A549 (cell line): ENCODE results near the gene FAR1. TPM values are rescaled to one million over a fixed set of nuclear protein-coding genes. Genes with fewer than 3 reads are reported as not detected.

Experiments used
- ATAC-seq, 2 experiments: fragments of 200-7000 bp in 1 of 2; fragments of >200 bp in 1 of 2; cut with Nextera tagmentation in 1 of 2; cut with Tn5 transposase in 1 of 2; 3 replicates each; pipeline versions ENCODE4 v1.8.0 to v1.9.1; 2018 to 2020; ENCODE audit warnings: mild to moderate bottlenecking in 1 of 2, moderate library complexity in 1 of 2
- CTCF ChIA-PET: fragments of 300-600 bp; sonication (Branson Sonifier 250); formaldehyde crosslinking; extraction: SDS; loops from one replicate; lab custom pipeline; 2021; ENCODE audit warnings: antibody characterized with exemption, inconsistent platforms; lab: Yijun Ruan, JAX
- POLR2A ChIA-PET: fragments of 350-600 bp; formaldehyde crosslinking; extraction: SDS; loops from one replicate; lab custom pipeline; 2021; ENCODE audit warnings: antibody characterized with exemption, inconsistent platforms; lab: Yijun Ruan, JAX
- DNase-seq, 2 experiments: peaks; one replicate each; pipeline versions ENCODE4 v3.0.0 to v3.0.0-alpha.2; 2011 to 2016; ENCODE audit warnings: low read depth in 1 of 2, low spot score in 1 of 2
- FAIRE-seq: peaks from 2 replicates; lab custom pipeline; 2011; peaks lifted over from hg19 to GRCh38; lab: Jason Lieb, UNC
- H3K27ac ChIP-seq, 2 experiments: fragments of >200 bp; sonication (Bioruptor Twin); formaldehyde crosslinking; 3 replicates each; pipeline ENCODE4 v1.5.1; 2016 to 2017
- H3K4me1 ChIP-seq: fragments of >200 bp; sonication (Bioruptor Twin); formaldehyde crosslinking; 3 replicates; pipeline ENCODE4 v1.6.1; 2016
- H3K4me2 ChIP-seq: fragments of >200 bp; sonication (Bioruptor Twin); formaldehyde crosslinking; 3 replicates; pipeline ENCODE4 v1.6.1; 2016
- H3K4me3 ChIP-seq: fragments of >200 bp; sonication (Bioruptor Twin); formaldehyde crosslinking; 3 replicates; pipeline ENCODE4 v1.5.1; 2016
- H3K9me3 ChIP-seq: fragments of >200 bp; sonication (Bioruptor Twin); formaldehyde crosslinking; 3 replicates; pipeline ENCODE4 v1.6.1; 2016
- CBX2 ChIP-seq: fragments of 200-600 bp; sonication (generic); IDR thresholded peaks from 2 replicates; pipeline ENCODE4 v1.6.1; 2016; ENCODE audit warnings: low read depth, mild to moderate bottlenecking, borderline replicate concordance
- CBX8 ChIP-seq: fragments of 200-600 bp; sonication (generic); IDR thresholded peaks from 2 replicates; pipeline ENCODE4 v1.6.1; 2016
- CEBPB ChIP-seq, 2 experiments: fragments of >200 bp in 1 of 2; sonication (Bioruptor Twin) in 1 of 2; formaldehyde crosslinking in 1 of 2; IDR thresholded peaks; 2 replicates each; pipeline ENCODE4 v1.6.1; 2012 to 2016
- CHD4 ChIP-seq: fragments of 200-600 bp; sonication (generic); IDR thresholded peaks from 2 replicates; pipeline ENCODE4 v1.6.1; 2016; ENCODE audit warnings: antibody characterized with exemption, mild to moderate bottlenecking, borderline replicate concordance
- E2F6 ChIP-seq: IDR thresholded peaks from 2 replicates; pipeline ENCODE4 v1.6.1; 2012; ENCODE audit warnings: low read depth, borderline replicate concordance
- EP300 ChIP-seq, 2 experiments: fragments of >200 bp; sonication (Bioruptor Twin); formaldehyde crosslinking; IDR thresholded peaks; 2 replicates in 1 of 2; 3 replicates in 1 of 2; pipeline ENCODE4 v1.6.1; 2016 to 2017
- HMGXB4 ChIP-seq: fragments of 250-450 bp; sonication (Bioruptor Pico); IDR thresholded peaks from 2 replicates; pipeline ENCODE4 v1.5.0; 2021; ENCODE audit warnings: mild to moderate bottlenecking, moderate library complexity, borderline replicate concordance
- HOXA7 ChIP-seq: fragments of 250-450 bp; sonication (Bioruptor Pico); IDR thresholded peaks from 2 replicates; pipeline ENCODE4 v1.5.0; 2020; ENCODE audit warnings: mild to moderate bottlenecking, moderate library complexity
- HOXB13 ChIP-seq: fragments of 250-450 bp; sonication (Bioruptor Pico); IDR thresholded peaks from 2 replicates; pipeline ENCODE4 v1.5.0; 2020; ENCODE audit warnings: low read depth, mild to moderate bottlenecking, moderate library complexity
- MAZ ChIP-seq: fragments of 150-350 bp; IDR thresholded peaks from 2 replicates; pipeline ENCODE4 v1.6.1; 2014; ENCODE audit warnings: antibody characterized with exemption, low read depth, low read length, borderline replicate concordance
- NR3C1 ChIP-seq: fragments of >200 bp; sonication (Bioruptor Twin); formaldehyde crosslinking; IDR thresholded peaks from 3 replicates; pipeline ENCODE4 v1.6.1; 2017
- POLR2A ChIP-seq: IDR thresholded peaks from 2 replicates; pipeline ENCODE4 v1.6.1; 2012; ENCODE audit warnings: mild to moderate bottlenecking, low read length
- RARB ChIP-seq: fragments of 250-450 bp; sonication (Bioruptor Pico); IDR thresholded peaks from 2 replicates; pipeline ENCODE4 v1.8.0; 2021; ENCODE audit warnings: mild to moderate bottlenecking, moderate library complexity
- SMC3 ChIP-seq: fragments of >200 bp; sonication (Bioruptor Twin); formaldehyde crosslinking; IDR thresholded peaks from 3 replicates; pipeline ENCODE4 v1.6.1; 2018; ENCODE audit warnings: inconsistent platforms
- SREBF2 ChIP-seq: fragments of 450-650 bp; IDR thresholded peaks from 2 replicates; pipeline ENCODE4 v1.6.1; 2014; ENCODE audit warnings: mild to moderate bottlenecking, moderate library complexity
- TFCP2L1 ChIP-seq: fragments of 250-450 bp; sonication (Bioruptor Pico); IDR thresholded peaks from 2 replicates; pipeline ENCODE4 v1.5.0; 2021; ENCODE audit warnings: mild to moderate bottlenecking
- TP53 ChIP-seq: fragments of 250-450 bp; sonication (Bioruptor Pico); IDR thresholded peaks from 2 replicates; pipeline ENCODE4 v1.5.0; 2021; ENCODE audit warnings: mild to moderate bottlenecking, moderate library complexity
- ZSCAN20 ChIP-seq: fragments of 250-450 bp; sonication (Bioruptor Pico); IDR thresholded peaks from 2 replicates; pipeline ENCODE4 v1.8.0; 2022; ENCODE audit warnings: mild to moderate bottlenecking, moderate library complexity
- WGBS: methylation state at CpG from one replicate; pipeline ENCODE4 v1.1.6; 2017; ENCODE audit errors: missing lambda C conversion rate; 5-methylcytosine and 5-hydroxymethylcytosine counted together
- polyA plus RNA-seq, 4 experiments: library from polyadenylated mRNA; depleted of rRNA in 3 of 4; stranded (reverse); fragments of >200 nt; fragmentation: RNase III in 1 of 4; extraction: RNeasy Plus Mini Kit Qiagen cat#74134 plus additional on column Dnase treatment in 1 of 4; gene quantifications; 2 replicates in 3 of 4; 3 replicates in 1 of 4; pipeline ENCODE4 v1.2.3, GENCODE V29; 2011 to 2017
- TF ChIP-seq, protein P1 (sequence below): fragments of 200-600 bp; sonication (generic); IDR thresholded peaks from 2 replicates; pipeline ENCODE4 v1.6.1; 2016; ENCODE audit warnings: antibody characterized with exemption, mild to moderate bottlenecking, moderate library complexity
- TF ChIP-seq, protein P2 (sequence below): fragments of 250-450 bp; sonication (Bioruptor Pico); IDR thresholded peaks from 2 replicates; pipeline ENCODE4 v1.5.0; 2020; ENCODE audit warnings: low read depth, mild to moderate bottlenecking, moderate library complexity

The FAR1 gene
- polyA plus RNA-seq, 2 of the 4 experiments (the other 2 are of a cell fraction), result 41.8 to 119 TPM

DNA sequence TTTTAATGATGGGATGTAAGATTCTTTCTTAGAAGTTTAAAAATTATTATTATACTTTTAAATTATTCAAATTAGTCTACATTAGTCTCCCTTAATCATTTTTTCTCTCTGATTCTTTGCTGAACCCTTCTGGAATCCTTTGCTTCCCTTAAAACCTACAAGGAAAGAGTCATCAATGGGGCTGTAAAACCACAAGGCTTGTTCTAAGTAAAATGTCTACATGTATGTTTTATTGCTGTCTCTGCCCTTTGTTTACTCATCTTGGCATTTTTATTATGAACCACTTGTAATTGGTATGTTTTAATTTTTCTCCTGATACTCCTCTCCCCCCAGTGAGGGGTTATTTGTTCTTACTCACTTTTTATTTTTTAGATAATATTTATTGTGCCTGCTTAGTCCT lies 27.4 kb downstream of the FAR1 start:
- no peak overlapping the region for H3K4me3 ChIP-seq

DNA sequence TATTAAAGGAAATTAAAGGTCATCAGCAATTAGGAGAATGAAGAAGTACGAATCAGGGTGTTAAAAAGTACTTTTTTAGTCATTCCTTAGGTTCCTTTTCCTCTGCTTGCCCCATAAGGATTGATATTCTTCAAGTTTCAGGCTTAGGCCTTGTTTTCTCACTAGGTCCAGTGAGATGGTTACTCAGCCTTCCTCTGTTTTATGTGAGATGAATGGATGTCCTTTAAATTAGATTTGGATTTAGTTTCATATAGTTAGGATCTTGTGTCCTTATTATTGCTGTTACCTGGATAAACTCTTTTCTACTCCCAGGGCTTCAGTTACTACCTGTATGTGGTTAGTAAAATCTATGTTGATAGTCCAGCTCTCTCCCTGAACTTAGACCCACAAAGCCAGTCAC lies 29.2 kb downstream of the FAR1 start:
- ATAC-seq (no peak), DNase-seq (no peak), FAIRE-seq (no peak)
- H3K27ac ChIP-seq, result no peak overlapping the region
- no peaks in the 10 kb centered on the region for H3K4me1 ChIP-seq
- 94% methylated on average over 1 of the region's 1 CpG for WGBS
- H3K9me3 ChIP-seq, result no peaks in the 10 kb centered on the region
- ChIA-PET CTCF (no interaction called here), POLR2A (no interaction called here)
- no peak for TF ChIP-seq POLR2A
- no peak for TF ChIP-seq RARB (CRISPR knock-in tag)
- TF ChIP-seq CBX8, result no peak
- TF ChIP-seq EP300 (IDR thresholded peaks at IDR 0.05), result no peak
- TF ChIP-seq CHD4, result no peak
- TF ChIP-seq HMGXB4 (CRISPR knock-in tag), result no peak
- no peak for TF ChIP-seq MAZ
- no peak overlapping the region for H3K4me3 ChIP-seq
- H3K4me2 ChIP-seq, result no peak overlapping the region

More for the DNA sequence above, 27.4 kb downstream of the FAR1 start:
- ChIA-PET POLR2A (no interaction called here), CTCF (interaction anchor here (0.6 kb wide), 1 partner anchor 14 kb away, joined by 3 read pairs; no protein-coding TSS in a partner anchor)
- Histone ChIP-seq H3K4me2 (no peak overlapping the region), H3K4me1 (no peaks in the 10 kb centered on the region), H3K27ac (no peak overlapping the region), H3K9me3 (no peaks in the 10 kb centered on the region)
- no peak for TF ChIP-seq CBX2
- TF ChIP-seq TFCP2L1 (CRISPR knock-in tag), result no peak
- TF ChIP-seq SMC3, result no peak
- TF ChIP-seq CEBPB (IDR thresholded peaks at IDR 0.05), result no peak
- TF ChIP-seq, protein P1, sequence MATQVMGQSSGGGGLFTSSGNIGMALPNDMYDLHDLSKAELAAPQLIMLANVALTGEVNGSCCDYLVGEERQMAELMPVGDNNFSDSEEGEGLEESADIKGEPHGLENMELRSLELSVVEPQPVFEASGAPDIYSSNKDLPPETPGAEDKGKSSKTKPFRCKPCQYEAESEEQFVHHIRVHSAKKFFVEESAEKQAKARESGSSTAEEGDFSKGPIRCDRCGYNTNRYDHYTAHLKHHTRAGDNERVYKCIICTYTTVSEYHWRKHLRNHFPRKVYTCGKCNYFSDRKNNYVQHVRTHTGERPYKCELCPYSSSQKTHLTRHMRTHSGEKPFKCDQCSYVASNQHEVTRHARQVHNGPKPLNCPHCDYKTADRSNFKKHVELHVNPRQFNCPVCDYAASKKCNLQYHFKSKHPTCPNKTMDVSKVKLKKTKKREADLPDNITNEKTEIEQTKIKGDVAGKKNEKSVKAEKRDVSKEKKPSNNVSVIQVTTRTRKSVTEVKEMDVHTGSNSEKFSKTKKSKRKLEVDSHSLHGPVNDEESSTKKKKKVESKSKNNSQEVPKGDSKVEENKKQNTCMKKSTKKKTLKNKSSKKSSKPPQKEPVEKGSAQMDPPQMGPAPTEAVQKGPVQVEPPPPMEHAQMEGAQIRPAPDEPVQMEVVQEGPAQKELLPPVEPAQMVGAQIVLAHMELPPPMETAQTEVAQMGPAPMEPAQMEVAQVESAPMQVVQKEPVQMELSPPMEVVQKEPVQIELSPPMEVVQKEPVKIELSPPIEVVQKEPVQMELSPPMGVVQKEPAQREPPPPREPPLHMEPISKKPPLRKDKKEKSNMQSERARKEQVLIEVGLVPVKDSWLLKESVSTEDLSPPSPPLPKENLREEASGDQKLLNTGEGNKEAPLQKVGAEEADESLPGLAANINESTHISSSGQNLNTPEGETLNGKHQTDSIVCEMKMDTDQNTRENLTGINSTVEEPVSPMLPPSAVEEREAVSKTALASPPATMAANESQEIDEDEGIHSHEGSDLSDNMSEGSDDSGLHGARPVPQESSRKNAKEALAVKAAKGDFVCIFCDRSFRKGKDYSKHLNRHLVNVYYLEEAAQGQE, result no peak
- TF ChIP-seq HOXA7 (CRISPR knock-in tag), result no peak
- no peak for TF ChIP-seq SREBF2
- TF ChIP-seq MAZ, result no peak
- no peak for TF ChIP-seq NR3C1
- TF ChIP-seq ZSCAN20 (CRISPR knock-in tag), result no peak
- TF ChIP-seq, protein P2, sequence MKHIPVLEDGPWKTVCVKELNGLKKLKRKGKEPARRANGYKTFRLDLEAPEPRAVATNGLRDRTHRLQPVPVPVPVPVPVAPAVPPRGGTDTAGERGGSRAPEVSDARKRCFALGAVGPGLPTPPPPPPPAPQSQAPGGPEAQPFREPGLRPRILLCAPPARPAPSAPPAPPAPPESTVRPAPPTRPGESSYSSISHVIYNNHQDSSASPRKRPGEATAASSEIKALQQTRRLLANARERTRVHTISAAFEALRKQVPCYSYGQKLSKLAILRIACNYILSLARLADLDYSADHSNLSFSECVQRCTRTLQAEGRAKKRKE (CRISPR knock-in tag), result no peak
- no peak for TF ChIP-seq TP53 (CRISPR knock-in tag)
- no peak for TF ChIP-seq HOXB13 (CRISPR knock-in tag)
- TF ChIP-seq E2F6, result no peak
- TF ChIP-seq EP300 (IDR thresholded peaks at IDR 0.05), result no peak
- ATAC-seq (no peak), FAIRE-seq (no peak), DNase-seq (no peak)
